LNCaP clone FGC (cell line): Measurements from ENCODE around the gene PDE4D.

ENCODE experiments used
- DNase-seq: peaks from one replicate; pipeline ENCODE4 v3.0.0-alpha.2; 2011; ENCODE audit warnings: low read depth
- H3K4me3 ChIP-seq: 2 replicates; pipeline ENCODE4 v1.5.1; 2011; ENCODE audit warnings: mild to moderate bottlenecking, low read depth, low read length, control low read depth
- CTCF ChIP-seq: IDR thresholded peaks from 2 replicates; pipeline ENCODE4 v1.5.1; 2012; ENCODE audit warnings: mild to moderate bottlenecking; ENCODE audit not compliant: control insufficient read depth, insufficient read depth; ENCODE audit errors: extremely low read depth

The PDE4D gene

GRCh38 chr5:59272809-59273427 lies 620.6 kb downstream of the PDE4D start:
- DNase-seq, result no peak
- no peak for TF ChIP-seq CTCF
- no peak overlapping the region for H3K4me3 ChIP-seq

DNA sequence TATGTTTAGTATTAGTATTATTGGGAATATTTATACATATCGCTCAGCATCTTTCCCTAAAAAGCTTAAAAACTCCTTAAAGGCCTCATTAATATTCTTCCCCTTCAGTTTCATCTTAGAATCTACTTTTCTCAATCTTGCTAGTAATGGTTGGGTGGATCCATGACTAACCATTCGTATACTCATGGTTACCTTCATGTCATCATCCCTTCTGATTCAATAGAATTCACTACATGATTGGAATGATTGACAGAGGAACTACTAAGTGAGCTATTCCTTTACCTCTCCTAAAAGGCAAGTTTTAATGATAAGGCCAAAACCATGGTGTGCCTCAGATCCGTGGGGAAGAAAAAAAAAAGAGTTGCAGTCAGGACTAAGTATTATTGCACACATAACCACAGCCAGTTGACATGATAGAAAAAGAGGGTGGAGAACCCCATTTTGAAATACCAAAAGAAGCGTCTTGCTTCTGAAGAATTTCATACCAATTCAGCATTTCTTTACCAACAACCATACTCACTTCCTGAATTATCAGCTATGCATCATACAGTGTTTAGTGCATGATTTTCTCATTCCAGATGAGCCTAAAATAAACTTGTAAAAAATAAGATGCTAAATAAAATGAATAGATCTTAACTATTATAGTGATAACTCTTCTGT lies 624.6 kb downstream of the PDE4D start:
- H3K4me3 ChIP-seq, result no peak overlapping the region
- no peak for DNase-seq
- no peak for TF ChIP-seq CTCF

- H3K4me3 ChIP-seq, result no peak overlapping the region
- DNase-seq, result no peak
- no peak for TF ChIP-seq CTCF
Observed at GRCh38 chr5:59267033-59267432, 626.5 kb downstream of the PDE4D start.

DNA sequence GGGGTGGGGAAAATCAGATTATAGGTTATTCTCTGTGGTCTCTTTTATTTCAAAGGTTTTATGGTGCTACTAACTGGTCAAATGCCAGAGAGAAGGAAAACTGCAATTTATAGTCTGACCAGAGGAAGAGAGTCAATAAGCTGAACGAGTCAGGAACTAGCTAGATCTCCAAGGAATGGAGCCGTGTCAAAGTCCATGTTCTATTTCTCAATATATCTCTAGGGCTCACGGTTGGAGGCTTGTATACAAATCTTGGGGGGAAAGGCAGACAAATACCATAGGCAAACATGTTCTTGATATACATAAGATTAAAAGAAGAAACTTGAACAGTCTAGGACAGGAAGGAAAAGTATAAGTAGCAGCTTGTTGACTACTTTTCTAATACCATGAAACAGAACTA lies 627.1 kb downstream of the PDE4D start:
- TF ChIP-seq CTCF, result no peak
- H3K4me3 ChIP-seq, result no peak overlapping the region

DNA sequence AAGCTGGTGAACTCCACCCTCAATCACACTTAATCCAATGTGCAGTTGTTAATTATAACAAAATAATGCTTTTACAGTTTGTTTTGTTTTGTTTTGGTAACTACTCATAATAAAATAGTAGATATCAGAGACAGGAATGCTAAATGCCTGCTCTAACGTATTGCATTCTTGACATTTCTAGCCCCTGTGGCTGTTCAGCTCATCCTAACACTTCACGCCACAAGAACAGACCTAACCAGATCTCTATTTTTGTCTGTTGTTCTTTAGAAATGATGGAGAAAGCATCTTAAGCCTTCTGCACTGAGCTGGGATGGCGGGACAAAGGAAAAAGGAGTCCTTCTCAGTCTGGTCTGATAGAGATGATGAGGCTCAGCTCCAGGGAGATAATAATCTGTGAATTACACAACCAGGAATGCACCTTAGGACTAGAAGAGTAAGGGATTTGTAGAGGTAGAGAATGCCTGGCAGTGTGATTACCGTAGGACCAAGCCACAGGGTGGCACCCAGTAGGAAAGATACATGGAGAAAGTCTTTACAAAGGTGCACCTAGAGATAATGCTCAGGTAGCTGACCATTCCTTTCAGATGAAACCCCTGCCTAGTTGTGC lies 628.8 kb downstream of the PDE4D start:
- TF ChIP-seq CTCF, result no peak
- no peak overlapping the region for H3K4me3 ChIP-seq
- DNase-seq, result no peak

More for the DNA sequence above, 627.1 kb downstream of the PDE4D start:
- DNase-seq, result no peak

- no peak for TF ChIP-seq CTCF
- H3K4me3 ChIP-seq, result no peak overlapping the region
- no peak for DNase-seq
Observed at GRCh38 chr5:59264013-59264412, 629.5 kb downstream of the PDE4D start.

- no peak for TF ChIP-seq CTCF
- H3K4me3 ChIP-seq, result no peak overlapping the region
- DNase-seq, result no peak
Observed at GRCh38 chr5:59261969-59262368, 631.6 kb downstream of the PDE4D start.
